IPS DF 6.9 (cell line): ENCODE measurements around the gene ASIC2.

Source experiments
- DNase-seq: peaks from one replicate; pipeline ENCODE4 v3.0.0-alpha.2; 2013; ENCODE audit warnings: low read depth, low spot score
- H3K27ac ChIP-seq: one replicate; pipeline ENCODE4 v1.5.1; 2013; ENCODE audit warnings: low read length, control low read depth
- H3K27me3 ChIP-seq: 2 replicates; pipeline ENCODE4 v1.6.1; 2013; ENCODE audit warnings: mild to moderate bottlenecking, low read length; ENCODE audit not compliant: control insufficient read depth, insufficient read depth
- H3K36me3 ChIP-seq: 2 replicates; pipeline ENCODE4 v1.6.1; 2013; ENCODE audit warnings: low read length; ENCODE audit not compliant: control insufficient read depth, insufficient read depth
- H3K4me1 ChIP-seq: 2 replicates; pipeline ENCODE4 v1.6.1; 2013; ENCODE audit warnings: low read length; ENCODE audit not compliant: control insufficient read depth, insufficient read depth
- H3K4me3 ChIP-seq: 2 replicates; pipeline ENCODE4 v1.5.1; 2013; ENCODE audit warnings: mild to moderate bottlenecking, low read length
- H3K9me3 ChIP-seq: 2 replicates; pipeline ENCODE4 v1.6.1; 2013; ENCODE audit warnings: low read length, inconsistent platforms; ENCODE audit not compliant: control insufficient read depth, insufficient read depth
- WGBS: extraction: QIAGEN DNeasy Blood & Tissue Kit; methylation state at CpG from one replicate; pipeline ENCODE4 v1.1.7; 2013; ENCODE audit warnings: mixed read lengths, missing lambda C conversion rate; ENCODE audit not compliant: insufficient read length, insufficient coverage; 5-methylcytosine and 5-hydroxymethylcytosine counted together

Gene ASIC2

DNA sequence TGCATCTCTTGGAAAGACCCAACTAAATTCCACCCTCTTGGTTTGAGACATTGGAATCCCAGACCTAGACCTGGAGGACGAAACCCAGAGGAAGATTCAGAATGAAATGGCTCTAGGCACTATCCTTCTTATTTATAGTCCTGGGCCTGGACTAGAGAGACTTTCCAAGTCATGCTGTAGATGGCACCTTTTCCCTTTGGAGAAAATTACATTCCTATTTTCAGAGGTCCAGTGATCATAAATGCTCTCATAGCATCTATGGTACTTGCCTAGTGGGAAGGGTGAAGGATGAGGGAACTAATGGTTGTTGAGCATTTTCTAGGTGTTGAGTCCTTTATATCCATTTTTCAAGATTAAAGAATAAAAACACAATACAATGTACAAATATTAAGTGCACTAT is 264.3 kb downstream of the ASIC2 start:
- Histone ChIP-seq H3K27me3 (no peaks in the 10 kb centered on the region), H3K9me3 (no peaks in the 10 kb centered on the region)
- no peak for DNase-seq

GRCh38 chr17:33028061-33028460 is 265.0 kb downstream of the ASIC2 start:
- no peak for DNase-seq
- WGBS: no CpG with 5 or more reads among the region's 8 CpGs
- no peaks in the 10 kb centered on the region for H3K27me3 ChIP-seq
- no peak overlapping the region for H3K4me3 ChIP-seq
- no peaks in the 10 kb centered on the region for H3K9me3 ChIP-seq
- H3K36me3 ChIP-seq: no peaks in the 10 kb centered on the region
- no peaks in the 10 kb centered on the region for H3K4me1 ChIP-seq
- no peak overlapping the region for H3K27ac ChIP-seq

More for the DNA sequence above, 264.3 kb downstream of the ASIC2 start:
- H3K4me1 ChIP-seq: no peaks in the 10 kb centered on the region
- H3K27ac ChIP-seq: no peak overlapping the region
- no peak overlapping the region for H3K4me3 ChIP-seq
- no peaks in the 10 kb centered on the region for H3K36me3 ChIP-seq
- WGBS: no CpG with 5 or more reads among the region's 1 CpG

DNA sequence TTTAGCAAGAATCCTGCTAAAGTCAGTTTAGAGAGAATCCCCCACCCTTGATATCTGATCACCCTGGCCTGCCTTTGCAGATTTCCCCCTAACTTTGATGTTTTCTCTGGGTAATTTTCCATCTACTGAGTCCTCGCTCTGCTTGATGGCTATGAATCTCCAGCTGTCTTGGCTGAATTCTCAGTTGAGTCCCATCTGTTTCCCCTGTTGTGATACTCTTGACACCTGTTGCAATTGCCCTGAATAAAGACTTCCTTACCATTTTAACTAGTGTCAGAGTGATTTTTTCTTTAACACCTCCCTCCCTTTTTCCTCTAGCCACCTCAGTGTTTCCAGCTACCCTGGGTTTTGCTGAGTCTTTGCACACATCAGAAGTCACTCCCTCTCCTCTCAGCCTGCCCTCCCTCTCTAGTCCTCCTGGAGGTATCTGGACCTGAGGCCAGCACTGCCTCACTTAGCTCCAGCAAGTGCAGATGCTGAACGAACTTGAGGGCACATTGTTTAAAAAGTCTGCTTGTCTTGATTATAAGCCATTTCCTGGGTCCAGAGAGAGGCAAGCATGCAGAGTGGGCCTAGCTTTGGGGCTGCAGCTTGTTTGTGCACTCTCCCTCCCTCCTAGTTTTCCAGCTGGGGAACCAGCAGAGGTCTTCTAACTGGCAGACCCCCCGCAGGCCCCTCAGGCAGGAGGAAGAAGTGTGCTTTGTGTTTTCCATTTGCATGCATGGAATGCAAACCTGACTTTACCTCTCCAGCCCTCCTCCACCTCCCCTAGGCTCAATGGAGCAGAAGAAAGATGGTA is 268.2 kb downstream of the ASIC2 start:
- Histone ChIP-seq H3K36me3 (no peaks in the 10 kb centered on the region), H3K9me3 (no peaks in the 10 kb centered on the region), H3K27ac (no peak overlapping the region), H3K4me1 (no peaks in the 10 kb centered on the region; the same call in 1 of the 2 replicates), H3K27me3 (no peaks in the 10 kb centered on the region), H3K4me3 (no peak overlapping the region)
- no CpG with 5 or more reads among the region's 3 CpGs for WGBS
- DNase-seq: no peak

GRCh38 chr17:33023790-33024189 is 269.3 kb downstream of the ASIC2 start:
- no peak for DNase-seq
- Histone ChIP-seq H3K4me1 (no peaks in the 10 kb centered on the region; the same call in 1 of the 2 replicates), H3K36me3 (no peaks in the 10 kb centered on the region), H3K27ac (no peak overlapping the region), H3K4me3 (no peak overlapping the region), H3K9me3 (no peaks in the 10 kb centered on the region), H3K27me3 (no peaks in the 10 kb centered on the region)
- WGBS: no CpG with 5 or more reads among the region's 3 CpGs

DNA sequence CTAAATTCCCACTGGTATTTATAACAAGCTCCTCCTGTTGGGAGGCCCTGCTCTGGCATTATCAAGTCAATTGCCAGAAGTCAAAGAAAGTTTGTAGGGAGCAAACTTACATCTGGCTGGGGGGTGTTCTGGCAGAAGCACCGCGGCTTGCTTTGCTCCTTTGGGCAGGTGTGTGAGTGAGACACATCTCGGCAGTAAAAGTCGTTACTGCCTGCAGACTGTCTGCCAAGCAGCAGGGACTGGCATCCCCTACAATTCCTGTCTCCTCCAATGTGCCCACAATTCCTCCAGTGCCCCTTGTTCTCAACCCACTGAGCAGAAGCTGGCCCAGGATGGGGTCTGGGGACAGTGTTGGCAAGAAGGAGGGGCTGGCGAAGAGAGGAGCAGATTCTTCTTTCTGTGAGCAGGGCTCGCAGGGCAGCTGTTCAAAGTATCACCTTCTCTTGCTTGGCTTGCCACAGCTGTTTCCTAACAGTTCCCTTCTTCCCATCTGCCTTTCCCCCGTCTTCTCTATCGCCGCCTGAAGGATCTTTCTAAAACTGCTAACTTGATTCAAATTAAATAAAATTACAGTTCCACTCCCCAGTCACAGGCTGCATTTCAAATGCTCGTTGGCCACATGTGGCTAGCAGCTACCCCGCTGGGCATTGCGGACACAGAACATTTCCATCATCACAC is 271.2 kb downstream of the ASIC2 start:
- no peaks in the 10 kb centered on the region for H3K27me3 ChIP-seq
- DNase-seq: no peak
- H3K9me3 ChIP-seq: no peaks in the 10 kb centered on the region
- H3K4me3 ChIP-seq: no peak overlapping the region
- H3K4me1 ChIP-seq: no peaks in the 10 kb centered on the region; the same call in 1 of the 2 replicates
- no peak overlapping the region for H3K27ac ChIP-seq
- no peaks in the 10 kb centered on the region for H3K36me3 ChIP-seq
- no CpG with 5 or more reads among the region's 12 CpGs for WGBS

GRCh38 chr17:33019161-33019890 is 273.8 kb downstream of the ASIC2 start:
- no CpG with 5 or more reads among the region's 17 CpGs for WGBS
- Histone ChIP-seq H3K27me3 (no peaks in the 10 kb centered on the region), H3K4me1 (no peaks in the 10 kb centered on the region; the same call in 1 of the 2 replicates), H3K36me3 (no peaks in the 10 kb centered on the region), H3K4me3 (no peak overlapping the region), H3K27ac (no peak overlapping the region), H3K9me3 (no peaks in the 10 kb centered on the region)
- DNase-seq: no peak

- no peaks in the 10 kb centered on the region for H3K36me3 ChIP-seq
- H3K27ac ChIP-seq: no peak overlapping the region
- H3K9me3 ChIP-seq: no peaks in the 10 kb centered on the region
- H3K4me3 ChIP-seq: no peak overlapping the region
- DNase-seq: no peak
- H3K27me3 ChIP-seq: no peaks in the 10 kb centered on the region
- no peaks in the 10 kb centered on the region; the same call in 1 of the 2 replicates for H3K4me1 ChIP-seq
- WGBS: no CpG with 5 or more reads among the region's 5 CpGs
These were observed 275.7 kb downstream of the ASIC2 start for GRCh38 chr17:33017366-33017765.

DNA sequence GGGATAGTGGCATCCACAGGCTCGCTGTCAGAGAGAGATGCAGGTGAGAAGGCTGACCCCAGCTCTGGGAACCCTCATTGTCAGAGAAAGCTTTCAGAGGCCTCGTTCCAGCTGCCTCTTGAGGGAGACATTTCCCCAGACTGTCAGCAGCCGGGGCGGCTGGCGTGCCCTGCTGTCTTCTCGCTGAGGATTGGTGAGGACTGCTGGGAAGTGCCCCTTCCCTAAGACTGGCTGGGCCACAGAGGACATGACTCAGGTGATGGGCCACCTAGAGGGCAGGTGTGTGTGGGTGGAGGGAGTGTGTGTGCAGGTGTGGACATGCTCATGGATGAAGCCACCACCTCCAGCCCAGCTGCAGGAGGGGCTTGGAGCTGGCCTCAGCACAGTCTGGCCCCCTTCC is 276.2 kb downstream of the ASIC2 start:
- Histone ChIP-seq H3K4me3 (no peak overlapping the region), H3K27me3 (no peaks in the 10 kb centered on the region), H3K27ac (no peak overlapping the region), H3K36me3 (no peaks in the 10 kb centered on the region), H3K9me3 (no peaks in the 10 kb centered on the region), H3K4me1 (no peaks in the 10 kb centered on the region; the same call in 1 of the 2 replicates)
- WGBS: no CpG with 5 or more reads among the region's 6 CpGs
- DNase-seq: no peak

DNA sequence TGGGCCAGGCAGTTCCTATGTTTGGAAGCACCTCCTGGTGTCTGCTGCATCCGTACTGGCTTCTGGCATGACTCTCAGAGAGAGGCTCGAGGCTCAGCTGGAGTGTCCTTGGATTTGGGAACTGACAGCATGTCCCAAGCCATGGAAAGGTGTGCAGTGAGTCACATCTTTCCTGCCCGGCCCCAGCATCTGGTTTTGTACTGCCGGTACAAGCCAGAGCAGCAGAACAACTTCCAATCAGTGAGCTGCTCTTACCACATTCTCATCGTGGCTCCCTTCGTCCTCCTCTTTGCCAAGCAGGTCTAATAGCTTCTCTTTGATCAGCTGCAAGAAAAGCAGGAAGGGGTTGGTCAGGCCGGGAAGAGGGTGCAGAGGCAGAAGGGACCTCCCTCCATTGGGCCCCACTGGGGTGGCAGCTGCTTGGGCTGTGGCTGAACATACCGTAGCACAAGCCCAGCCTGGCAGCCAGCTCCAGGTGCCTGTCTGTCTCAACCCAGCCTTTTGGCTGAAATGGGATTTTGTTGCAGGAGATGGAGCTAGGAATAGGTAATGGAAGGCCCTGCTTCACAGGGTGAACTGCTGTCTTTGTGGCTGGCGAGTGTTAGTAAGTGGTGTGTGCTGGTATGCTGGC is 277.3 kb downstream of the ASIC2 start:
- no peaks in the 10 kb centered on the region for H3K9me3 ChIP-seq
- no peaks in the 10 kb centered on the region for H3K4me1 ChIP-seq
- no CpG with 5 or more reads among the region's 9 CpGs for WGBS
- no peak overlapping the region for H3K4me3 ChIP-seq
- no peaks in the 10 kb centered on the region for H3K36me3 ChIP-seq
- no peak for DNase-seq
- H3K27ac ChIP-seq: no peak overlapping the region
- no peaks in the 10 kb centered on the region for H3K27me3 ChIP-seq

DNA sequence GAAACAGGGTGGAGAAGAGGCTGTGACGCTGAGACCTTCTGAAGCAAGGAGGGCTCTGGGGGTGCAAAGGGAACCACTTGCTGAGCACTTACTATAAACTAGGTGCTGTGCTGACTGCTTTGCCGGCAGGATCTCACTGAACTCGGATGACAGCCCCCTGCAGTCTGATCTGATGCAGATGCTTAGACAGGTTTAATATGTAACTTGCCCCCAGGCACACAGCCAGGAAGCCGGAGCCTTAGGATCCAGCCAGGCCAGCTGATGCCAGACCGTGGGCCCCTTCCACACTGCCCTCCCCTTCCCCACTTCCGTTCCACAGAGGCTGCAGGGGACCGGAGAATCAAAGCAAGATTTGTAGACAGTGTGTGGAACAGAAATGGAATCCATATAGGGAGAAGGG is 278.3 kb downstream of the ASIC2 start:
- H3K27ac ChIP-seq: no peak overlapping the region
- no peak for DNase-seq
- WGBS: no CpG with 5 or more reads among the region's 7 CpGs
- H3K27me3 ChIP-seq: no peaks in the 10 kb centered on the region
- no peaks in the 10 kb centered on the region for H3K36me3 ChIP-seq
- no peaks in the 10 kb centered on the region for H3K4me1 ChIP-seq
- H3K4me3 ChIP-seq: no peak overlapping the region
- H3K9me3 ChIP-seq: no peaks in the 10 kb centered on the region
